NCI-H510A treated with DMSO at 0.1 percent for 48 hours (cell line): ENCODE results near the gene LRMDA.

Experiments used
- DNase-seq: peaks from one replicate; lab custom pipeline; 2025; lab: John Stamatoyannopoulos, UW

Gene LRMDA

DNA sequence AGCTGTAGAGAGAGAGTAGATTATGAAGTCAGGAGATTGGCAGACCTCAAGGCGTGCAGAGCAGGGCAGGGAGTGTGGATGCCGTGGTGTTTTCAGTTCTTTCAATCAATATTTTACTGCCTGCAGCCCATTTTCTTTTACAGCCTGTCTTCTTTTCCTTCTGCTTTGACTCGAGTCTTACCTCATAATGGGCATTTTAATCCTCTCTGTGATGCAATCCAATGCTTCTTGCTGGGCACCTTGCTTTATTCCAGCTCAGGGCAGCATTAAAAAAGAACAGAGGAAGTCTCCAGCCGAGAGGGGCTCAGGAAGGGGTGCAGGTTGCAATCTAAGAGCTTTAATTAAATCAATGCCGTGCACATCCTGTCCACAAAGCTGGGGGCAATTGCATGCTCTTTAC lies 839.0 kb downstream of the LRMDA start:
- no peak for DNase-seq

DNA sequence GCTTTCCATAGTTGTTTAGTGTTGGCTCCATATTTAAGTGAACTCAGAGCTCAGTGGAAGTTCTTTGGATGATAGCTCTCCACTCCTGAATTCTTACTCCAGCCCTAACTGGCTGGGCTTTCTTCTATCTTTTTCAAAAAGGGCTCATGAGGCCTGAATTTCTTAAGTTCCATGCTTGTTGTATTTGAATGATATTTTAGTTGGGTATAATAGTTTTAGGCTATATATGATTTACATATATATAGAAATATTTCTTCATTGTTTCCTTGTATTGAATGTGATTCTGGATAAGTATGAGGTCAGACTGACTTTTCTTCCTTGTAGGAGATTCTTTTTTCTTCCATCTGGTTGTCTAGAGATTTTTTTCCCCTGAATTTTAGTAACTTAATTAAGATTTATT lies 843.5 kb downstream of the LRMDA start:
- DNase-seq, result no peak

DNA sequence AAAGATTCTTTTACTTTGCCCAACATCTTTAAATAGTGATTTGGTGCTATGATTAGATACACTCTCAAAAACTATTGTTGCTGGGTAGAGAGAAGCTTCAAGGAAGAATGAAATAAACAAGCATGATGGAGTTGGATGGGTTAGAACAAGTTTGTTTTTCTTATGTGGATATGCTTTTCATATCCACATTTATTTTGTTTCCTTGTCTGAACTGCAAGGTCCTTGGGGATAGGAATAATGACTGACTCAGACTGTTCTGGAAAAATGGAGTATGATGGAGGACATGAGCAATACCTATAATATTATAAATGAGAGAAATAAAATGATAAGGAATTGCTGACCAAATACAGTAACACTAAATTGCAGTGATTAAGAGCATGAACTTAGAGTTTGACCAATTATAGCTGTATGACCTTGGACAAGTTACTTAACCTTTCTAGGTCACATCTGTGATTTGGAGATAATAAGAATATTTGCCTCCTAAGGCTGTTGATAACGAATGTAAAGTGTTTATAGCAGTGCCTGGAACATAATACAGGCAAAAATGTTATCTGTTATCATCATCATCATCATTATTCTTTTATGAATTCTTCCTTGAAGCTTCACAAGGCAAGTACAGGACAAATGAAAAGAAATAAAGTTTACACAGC lies 847.5 kb downstream of the LRMDA start:
- no peak for DNase-seq

DNA sequence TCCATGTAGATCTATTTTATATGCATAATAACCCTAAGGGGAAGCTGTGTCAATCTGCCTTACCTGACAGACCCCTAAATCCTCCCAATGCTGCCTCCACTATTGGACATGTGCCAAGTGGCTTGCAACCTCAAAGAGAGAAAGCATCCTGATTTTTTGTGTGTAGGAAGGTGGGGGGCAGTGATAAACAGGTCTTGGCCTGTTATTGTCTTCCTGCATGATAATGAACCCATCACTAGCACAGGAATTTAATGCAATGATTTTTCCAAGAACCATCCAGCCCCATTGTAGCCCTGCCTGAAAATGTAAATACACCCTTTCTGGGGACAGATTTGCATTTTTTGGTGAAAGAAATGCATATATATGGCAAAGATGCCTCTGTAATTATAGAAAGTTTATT lies 850.2 kb downstream of the LRMDA start:
- no peak for DNase-seq

DNA sequence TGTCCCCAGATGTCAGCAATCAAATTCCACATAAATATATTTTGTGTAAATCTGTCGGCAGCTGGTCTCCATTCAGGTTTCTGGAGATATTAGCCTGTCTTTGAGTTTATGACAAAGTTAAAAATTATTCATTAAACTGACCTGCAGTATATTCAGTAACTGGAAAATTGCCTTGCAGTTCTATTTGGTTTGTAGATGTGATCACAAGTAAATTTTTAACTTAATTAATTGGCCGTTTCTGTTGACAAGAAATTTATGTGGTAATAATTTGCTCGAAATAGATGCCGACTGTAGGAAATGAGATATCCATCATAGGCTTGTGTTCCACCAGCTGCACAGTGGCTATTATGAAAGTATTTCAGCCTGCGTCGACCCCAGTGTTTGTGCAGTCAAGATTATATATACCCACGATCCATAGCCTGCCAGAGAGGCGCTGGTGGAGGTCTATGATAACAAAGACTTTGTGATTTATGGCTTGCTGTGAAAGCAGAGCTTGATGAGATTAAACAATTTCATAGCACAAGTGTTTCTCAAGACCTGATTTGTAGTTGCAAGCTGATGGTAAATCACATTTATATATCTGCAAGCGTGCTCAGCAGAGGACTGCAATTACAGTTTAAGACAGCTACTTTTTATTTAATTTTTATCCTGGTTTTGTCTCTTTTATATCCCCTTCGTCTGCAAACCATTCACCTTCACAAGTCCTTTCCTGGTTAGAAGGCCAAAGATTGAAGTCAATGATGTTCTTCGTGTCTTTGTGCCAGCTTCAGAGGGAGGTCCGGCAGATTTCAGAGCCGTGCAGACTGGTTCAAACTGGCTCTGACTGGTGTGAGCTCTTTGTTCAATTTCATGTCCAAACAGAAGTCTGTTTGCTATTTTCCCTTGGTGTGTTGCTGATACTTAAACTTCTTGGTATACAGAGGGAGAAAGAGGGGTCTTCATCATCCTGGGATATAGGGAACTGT lies 850.9 kb downstream of the LRMDA start:
- peak; percentile 53 for DNase-seq

DNA sequence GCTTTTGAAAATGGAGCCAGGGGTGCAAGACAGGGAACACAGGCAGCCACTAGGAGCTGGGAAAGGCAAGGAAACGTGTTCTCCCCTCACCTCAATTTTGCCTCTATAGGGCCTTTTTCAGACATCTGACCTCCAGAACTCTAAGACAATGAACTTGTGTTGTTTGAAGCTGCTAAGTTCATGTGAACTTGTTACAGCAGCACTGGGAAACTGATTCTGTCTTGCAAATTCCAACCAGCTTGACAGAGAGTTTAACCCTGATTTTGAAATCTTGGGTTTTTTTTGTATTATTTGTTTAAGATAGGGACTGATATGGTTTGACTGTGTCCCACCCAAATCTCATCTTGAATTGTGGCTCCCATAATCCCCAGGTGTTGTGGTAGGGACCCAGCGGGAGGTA lies 852.9 kb downstream of the LRMDA start:
- no peak for DNase-seq

DNA sequence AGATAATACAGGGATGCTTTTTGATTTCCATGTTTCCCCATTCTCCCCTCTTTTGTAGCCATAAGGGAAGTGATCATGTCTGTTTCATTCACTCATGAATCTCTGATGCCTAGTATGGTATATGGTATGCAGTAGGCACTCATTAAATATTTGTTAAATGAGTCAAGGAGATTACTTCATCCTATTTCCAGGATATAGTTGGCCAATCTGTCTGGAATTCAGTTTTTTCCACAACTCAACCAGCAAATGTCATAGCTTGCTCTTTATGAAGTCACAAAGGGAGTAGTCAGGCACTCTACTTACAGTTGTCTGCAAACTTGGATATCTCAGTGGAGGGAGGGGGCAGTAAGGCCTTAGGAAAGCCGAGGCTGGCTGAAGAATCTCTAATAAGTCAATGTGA lies 853.6 kb downstream of the LRMDA start:
- DNase-seq, result no peak

DNA sequence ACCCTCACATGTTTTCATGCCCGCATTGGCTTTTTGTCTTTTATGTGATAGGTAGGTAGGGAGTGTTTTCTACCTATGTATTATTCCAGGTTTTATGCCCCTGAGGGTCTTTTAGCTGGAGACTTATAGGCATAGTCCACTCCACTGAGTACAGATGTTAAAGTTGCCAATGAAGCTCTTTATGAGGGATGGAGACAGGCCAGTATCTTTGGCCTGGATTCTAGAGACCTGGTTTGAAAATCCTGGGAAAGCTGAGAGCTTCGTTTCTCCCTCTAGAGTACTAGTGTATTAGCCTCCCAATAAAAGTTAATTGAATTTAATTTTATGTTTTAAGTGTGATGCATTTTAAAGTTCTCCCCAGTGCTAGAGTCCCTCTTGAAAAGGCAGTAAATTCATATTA lies 854.1 kb downstream of the LRMDA start:
- DNase-seq, result no peak

DNA sequence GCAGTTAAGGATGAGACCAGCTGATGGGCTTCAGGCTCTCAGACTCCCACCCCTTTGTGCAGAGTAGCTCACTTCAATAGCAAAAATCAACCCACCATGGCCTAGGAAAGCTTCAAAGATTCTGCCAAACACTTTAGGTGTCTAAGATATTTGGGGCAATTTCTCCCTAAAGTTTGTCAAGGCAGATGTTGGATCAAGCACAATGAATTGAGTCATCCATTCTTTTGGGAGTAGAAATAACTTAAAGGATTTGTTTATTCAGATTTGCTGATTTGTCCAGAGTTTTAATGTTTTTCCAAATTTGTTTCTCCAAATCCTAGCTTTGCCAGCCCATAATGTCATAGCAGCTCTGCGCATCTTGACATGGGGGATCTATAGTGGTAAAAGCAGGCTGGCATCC lies 855.1 kb downstream of the LRMDA start:
- no peak for DNase-seq

DNA sequence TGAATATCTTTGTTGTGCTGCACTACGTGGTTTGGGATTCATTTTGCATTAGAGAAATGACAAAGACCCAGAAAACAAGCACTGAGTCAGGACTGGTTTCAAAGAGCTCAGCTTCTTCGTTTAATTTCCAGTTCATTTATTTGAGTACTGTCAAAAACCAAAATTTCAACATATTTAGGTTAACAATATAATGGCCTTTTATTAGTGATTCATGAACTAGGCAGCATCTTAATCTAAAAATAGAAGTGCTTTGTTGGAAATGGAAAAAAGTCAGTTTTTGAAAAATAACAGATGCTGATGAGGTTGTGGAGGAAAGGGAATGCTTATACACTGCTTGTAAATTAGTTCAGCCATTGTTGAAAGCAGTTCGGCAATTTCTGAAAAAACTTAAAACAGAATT lies 856.4 kb downstream of the LRMDA start:
- DNase-seq, result no peak

DNA sequence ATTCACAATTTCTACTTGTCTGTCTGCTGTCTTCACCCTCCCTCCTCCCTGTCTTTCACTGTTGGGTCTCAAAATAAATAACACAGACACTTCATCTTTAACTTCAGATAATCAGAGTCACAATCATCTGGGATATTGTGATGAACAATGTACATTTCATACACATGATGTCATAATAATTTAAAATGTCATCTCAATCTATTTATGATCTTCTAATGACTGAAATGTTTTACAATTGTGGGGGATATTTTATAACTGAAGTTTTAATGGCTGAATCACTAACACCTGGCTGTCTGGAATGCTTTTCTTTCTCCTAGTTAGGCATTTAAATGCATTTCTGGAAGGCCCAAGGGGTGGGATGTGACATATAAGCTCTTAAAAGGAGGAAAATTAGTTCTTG lies 859.8 kb downstream of the LRMDA start:
- no peak for DNase-seq

DNA sequence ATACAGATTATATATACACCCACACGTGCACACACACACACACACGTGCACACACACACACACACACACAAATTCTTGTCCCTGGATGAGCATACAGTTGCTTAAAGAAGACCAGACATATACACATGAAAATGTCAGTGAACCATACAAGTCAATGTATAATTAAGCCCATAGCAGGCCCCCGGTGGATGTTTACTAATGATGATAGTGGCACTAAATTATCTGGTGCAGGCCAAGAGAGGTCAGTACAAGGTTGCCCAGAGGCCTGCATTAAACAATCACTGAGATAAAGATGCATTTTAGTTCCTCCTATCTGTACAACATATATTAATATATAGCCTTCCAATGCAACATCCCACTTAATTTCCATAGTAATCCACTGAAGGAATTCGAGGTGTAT lies 860.5 kb downstream of the LRMDA start:
- no peak for DNase-seq

DNA sequence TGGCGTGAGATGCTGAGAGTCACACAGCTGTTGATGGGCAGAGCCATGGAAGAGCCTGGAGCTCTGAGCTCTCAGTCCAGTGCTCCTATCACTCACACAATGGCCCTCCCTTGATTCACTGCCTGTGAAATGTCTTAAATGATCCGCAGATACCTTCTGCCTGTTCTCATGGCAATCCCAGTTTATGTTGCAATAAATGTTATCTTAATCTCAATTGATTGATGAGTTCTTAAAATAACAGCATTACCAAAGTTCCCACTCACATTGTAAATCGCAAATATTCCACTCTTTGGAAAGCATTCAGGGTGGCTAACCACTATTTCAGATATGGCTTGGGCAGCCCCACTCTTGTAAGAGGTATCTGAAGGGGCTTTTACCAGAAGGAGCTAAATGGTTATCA lies 865.5 kb downstream of the LRMDA start:
- no peak for DNase-seq

DNA sequence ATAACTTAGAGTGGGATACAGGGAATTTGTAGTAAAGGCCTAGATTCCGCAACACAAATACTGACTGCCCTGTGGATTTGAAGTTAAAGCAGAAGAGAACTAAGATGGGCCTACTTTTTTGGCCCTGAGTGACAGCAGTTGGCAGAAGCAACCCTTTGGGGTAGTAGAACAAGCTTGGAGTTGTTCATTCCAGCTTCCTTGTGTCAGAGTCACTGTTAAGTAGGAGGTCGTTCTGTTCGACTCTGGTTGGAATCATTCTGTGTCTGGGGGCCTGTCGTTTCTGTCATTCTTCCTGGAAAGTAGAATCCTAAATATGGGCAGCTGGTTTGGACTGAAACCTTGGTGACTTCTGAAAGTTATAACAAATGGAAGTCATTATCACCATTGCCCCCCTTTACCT lies 865.9 kb downstream of the LRMDA start:
- DNase-seq, result no peak

DNA sequence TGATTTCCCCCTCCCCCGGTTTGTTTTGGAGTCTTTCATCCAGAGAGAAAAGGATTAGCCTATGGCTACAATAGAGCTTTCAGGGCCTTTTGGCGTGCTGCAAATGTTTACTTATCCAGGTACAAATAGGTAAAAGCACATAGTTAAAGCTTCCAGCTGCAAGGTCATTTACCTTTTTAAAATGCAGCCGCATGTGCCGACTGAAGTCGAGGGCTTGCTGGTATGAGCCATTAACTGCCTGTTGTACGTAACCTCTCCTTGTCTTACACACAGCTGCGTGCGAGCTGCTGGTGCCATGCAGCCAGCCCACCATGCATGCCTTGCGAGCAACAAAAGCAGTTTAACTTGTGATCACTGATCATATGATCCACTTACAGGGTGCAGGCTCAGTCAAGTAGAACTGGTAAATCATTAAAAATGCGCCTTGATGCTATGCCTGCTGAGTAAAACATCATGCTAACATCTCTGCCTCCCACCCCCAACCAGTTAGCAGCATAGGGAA lies 866.4 kb downstream of the LRMDA start:
- peak; percentile 86 for DNase-seq

DNA sequence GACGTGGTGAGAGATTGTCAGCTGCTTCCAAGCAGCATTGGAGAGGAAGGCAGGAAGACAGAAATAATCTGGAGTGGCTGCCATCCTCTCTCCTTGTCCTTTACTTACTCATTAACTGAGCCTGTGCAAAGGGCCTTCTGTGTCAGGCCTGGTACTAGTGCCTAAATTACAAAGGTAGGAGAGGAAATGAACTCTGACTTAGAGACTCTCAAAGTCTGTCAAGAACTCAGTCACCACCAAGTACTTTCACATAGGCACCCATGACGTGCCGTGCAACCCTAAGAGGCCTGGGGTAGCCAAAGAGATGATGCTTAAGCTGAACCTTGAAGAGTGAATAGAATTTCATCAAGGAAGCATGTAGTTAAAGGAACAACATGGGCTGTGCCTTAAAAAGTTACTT lies 866.9 kb downstream of the LRMDA start:
- DNase-seq, result no peak

DNA sequence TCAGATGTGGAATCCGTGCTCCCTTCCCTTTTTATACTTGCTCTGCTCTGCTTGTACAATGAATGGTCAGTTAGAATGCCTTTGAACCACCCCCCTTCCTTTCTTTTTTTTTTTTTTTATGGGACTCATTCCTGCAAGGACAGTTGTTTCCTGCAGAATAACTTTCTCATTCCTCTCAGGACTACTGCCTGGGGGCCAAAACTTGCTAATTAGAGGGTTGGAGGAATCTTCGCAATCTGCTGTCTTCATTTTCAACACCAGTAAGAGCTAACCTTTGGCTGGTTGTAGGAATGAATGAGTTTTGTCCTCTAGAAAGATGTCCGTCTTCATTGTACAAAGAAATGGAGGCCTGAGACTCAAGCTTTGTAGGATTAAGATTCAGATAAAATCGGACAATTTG lies 868.1 kb downstream of the LRMDA start:
- DNase-seq, result no peak

DNA sequence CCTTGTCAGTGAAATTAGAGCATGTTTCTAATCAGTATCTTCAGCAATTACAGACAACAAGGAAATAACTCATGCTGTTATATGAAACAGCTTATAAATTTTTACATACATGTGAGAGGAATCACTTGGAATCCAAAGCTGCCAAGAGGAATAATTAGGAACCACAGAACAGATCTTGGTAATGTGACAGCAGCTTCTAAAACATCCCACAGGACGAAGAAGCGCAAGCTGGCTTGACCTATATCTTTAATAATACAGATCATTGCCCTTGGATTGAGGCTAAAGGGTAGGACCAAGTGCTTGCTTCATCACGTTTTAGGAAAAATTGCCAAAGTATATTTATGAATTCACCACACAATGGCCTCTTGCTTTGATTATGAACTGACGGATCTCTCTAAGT lies 869.8 kb downstream of the LRMDA start:
- no peak for DNase-seq

DNA sequence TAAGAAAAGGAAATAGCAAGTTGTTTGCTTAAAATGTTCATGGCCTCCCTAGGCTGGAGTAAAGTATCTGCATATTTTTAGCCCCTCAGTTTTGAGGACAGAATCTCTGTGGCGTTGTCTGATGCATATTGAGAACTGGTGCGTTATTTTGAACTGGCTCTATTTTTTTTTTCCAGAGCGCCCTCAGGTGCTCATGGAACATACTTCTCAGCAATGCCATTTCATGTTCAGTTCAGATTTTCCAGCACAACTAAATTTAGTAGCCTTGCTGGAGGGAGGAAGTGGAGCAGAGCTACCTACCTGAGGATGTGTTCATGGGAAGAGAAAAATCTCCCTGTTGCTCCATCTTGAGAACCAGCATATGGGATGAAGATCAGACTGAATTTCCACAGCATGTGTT lies 870.5 kb downstream of the LRMDA start:
- DNase-seq, result peak; percentile 69

DNA sequence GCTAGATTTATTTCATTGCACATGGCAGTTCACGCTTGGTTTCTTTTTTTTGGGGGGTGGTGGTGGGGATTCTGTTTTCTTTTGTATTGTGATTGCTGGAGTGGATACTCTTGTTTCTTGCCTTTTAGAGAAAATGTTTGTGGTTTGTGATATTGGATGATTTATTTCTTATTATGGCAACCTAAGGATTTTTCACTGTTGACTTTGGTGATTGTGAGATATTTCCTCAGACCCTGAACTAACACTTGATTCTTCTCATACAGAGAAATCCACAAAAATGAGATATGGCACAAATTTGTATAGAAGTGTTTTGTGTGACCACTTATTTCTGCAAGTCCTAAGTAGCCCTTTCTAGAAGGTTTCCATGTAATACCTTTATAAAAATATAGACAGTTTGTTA lies 871.1 kb downstream of the LRMDA start:
- no peak for DNase-seq

DNA sequence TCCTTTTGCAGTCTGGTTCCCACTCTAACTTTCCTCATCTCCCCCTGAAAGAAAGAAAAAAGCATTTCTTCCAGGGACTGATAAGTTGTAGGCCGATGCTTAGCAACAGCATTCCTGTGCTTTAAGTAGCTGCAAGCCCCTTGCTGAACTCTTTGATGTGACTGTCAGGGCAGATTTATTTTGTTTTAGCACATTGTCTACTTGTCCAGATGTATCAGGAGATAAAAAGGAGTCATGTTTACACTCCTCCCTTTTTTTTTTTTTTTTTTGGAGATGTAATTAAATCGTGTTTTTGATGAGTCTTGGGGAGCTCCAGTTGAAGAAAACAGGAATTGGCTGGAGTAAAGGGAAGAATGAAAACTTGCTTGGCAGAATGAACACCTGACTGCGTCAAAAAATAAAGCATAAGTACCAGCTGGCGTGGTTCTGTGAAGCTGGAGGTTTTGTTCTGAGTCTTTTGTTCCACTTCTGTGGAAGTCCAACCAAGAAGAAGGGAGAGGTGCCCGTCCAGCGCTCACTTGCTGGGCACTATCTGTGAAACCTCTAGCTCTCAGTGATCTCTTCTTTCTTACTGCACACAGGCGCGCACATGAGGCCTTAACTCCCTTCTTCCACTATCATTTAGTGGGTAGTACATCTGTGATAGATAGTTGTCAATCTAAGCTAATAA lies 871.7 kb downstream of the LRMDA start:
- DNase-seq, result peak; percentile 68

DNA sequence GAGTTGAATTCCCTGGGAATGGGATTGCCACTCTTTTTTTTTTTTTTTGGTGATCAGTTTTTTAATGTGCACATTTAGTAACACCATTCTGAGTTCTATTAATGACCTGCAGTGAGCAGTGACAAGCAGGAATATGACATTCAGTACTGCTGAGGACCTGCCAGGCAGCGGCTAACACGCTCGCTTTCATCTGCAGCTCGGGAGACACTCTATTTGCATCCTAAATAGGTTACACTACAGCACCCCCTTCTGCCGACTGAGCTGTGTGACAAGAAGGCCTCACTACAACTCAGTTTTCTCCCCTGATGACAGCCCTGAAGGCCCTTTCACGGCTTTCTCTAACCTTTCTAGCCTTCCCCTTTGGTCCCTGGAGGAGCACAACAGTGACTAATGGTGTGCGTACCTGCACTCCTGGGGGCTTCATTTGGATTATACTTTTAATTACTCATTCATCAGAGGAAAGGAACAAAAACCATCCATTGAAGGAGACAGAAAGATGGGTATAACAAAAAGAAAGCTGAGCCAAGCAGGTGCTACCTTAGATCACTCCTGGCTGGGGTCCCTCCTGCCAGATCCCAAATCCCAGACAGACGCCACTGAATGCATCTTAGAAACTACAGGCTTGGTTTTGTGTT lies 872.4 kb downstream of the LRMDA start:
- peak; percentile 96 for DNase-seq
